K562 (cell line): Measurements from ENCODE around the gene TYSND1. TPM values are rescaled to one million over a fixed set of nuclear protein-coding genes. Genes with fewer than 3 reads are reported as not detected.

Experiments used
- ATAC-seq: fragments of 200-7000 bp; cut with Tn5 transposase; 3 replicates; pipeline ENCODE4 v1.9.1; 2020; ENCODE audit warnings: moderate library complexity
- BruUV-seq: library from RNA; stranded (reverse); fragments of 400-500 nt; replicated peaks from 2 replicates; lab custom pipeline; 2021; lab: Mats Ljungman, UMichigan
- CTCF ChIA-PET: fragments of 300-600 bp; formaldehyde crosslinking; extraction: SDS; loops from one replicate; lab custom pipeline; 2021; ENCODE audit warnings: low intra/inter-chr PET ratio; lab: Yijun Ruan, JAX
- POLR2A ChIA-PET: fragments of 300-600, 350-650 bp; sonication (Branson Sonifier 250); formaldehyde crosslinking; extraction: SDS; loops from one replicate; lab custom pipeline; 2021; ENCODE audit warnings: antibody characterized with exemption, inconsistent platforms; lab: Yijun Ruan, JAX
- DNase-seq, 4 experiments: peaks; one replicate each; pipeline versions ENCODE4 v3.0.0 to v3.0.0-alpha.2; 2011 to 2018; ENCODE audit warnings: low spot score in 3 of 4, mixed read lengths in 3 of 4; ENCODE audit errors: extremely low read depth in 1 of 4
- FAIRE-seq: peaks from 2 replicates; lab custom pipeline; 2011; peaks lifted over from hg19 to GRCh38; lab: Jason Lieb, UNC
- H2AFZ ChIP-seq: 2 replicates; pipeline ENCODE4 v1.6.0; 2011; ENCODE audit warnings: low read depth, low read length, control low read depth, inconsistent platforms
- H3K27ac ChIP-seq: fragments of 200-600 bp; 3 replicates; pipeline ENCODE4 v1.8.0; 2011; ENCODE audit warnings: low read depth, mild to moderate bottlenecking, control low read depth, inconsistent platforms, low read length, moderate library complexity, mixed read lengths; ENCODE audit errors: extremely low read depth
- H3K27me3 ChIP-seq, 2 experiments: fragments of 300-600 bp in 1 of 2; 2 replicates in 1 of 2; 3 replicates in 1 of 2; pipeline versions ENCODE4 v1.6.0 to v1.8.0; 2011; ENCODE audit warnings: inconsistent platforms in 2 of 2, low read length in 2 of 2, mild to moderate bottlenecking in 1 of 2, mixed read lengths in 1 of 2, moderate library complexity in 1 of 2; ENCODE audit not compliant: control insufficient read depth in 2 of 2, insufficient read depth in 2 of 2
- H3K36me3 ChIP-seq: fragments of 300-600 bp; 3 replicates; pipeline ENCODE4 v1.8.0; 2011; ENCODE audit warnings: mild to moderate bottlenecking, low read length, inconsistent platforms; ENCODE audit not compliant: control insufficient read depth, insufficient read depth
- H3K4me1 ChIP-seq, 2 experiments: fragments of 200-600 bp in 1 of 2; replicated peaks in 1 of 2; 2 replicates in 1 of 2; 3 replicates in 1 of 2; pipeline versions ENCODE4 v1.5.1 to v1.8.0; 2011; ENCODE audit warnings: inconsistent platforms in 2 of 2, low read length in 2 of 2, mild to moderate bottlenecking in 1 of 2, mixed read lengths in 1 of 2, moderate library complexity in 1 of 2; ENCODE audit not compliant: control insufficient read depth in 2 of 2, insufficient read depth in 2 of 2
- H3K4me2 ChIP-seq: 2 replicates; pipeline ENCODE4 v1.6.1; 2011; ENCODE audit warnings: low read length, control low read depth, inconsistent platforms, mixed read lengths; ENCODE audit not compliant: insufficient read depth
- H3K4me3 ChIP-seq: fragments of 200-600 bp; sonication (generic), shearing (Covaris generic); 2 replicates; pipeline ENCODE4 v1.5.1; 2016; ENCODE audit warnings: control low read depth, inconsistent platforms
- H3K79me2 ChIP-seq: fragments of 200-600 bp; 3 replicates; pipeline ENCODE4 v1.8.0; 2011; ENCODE audit warnings: low read length, inconsistent platforms; ENCODE audit not compliant: control insufficient read depth, insufficient read depth
- H3K9ac ChIP-seq, 2 experiments: 2 replicates each; pipeline versions ENCODE4 v1.6.0 to v1.6.1; 2011; ENCODE audit warnings: low read depth in 2 of 2, low read length in 2 of 2, control low read depth in 1 of 2, inconsistent platforms in 1 of 2, mild to moderate bottlenecking in 1 of 2, mixed read lengths in 1 of 2; ENCODE audit not compliant: insufficient read depth in 1 of 2
- H3K9me1 ChIP-seq: one replicate; pipeline ENCODE4 v1.6.0; 2011; ENCODE audit warnings: inconsistent platforms, mild to moderate bottlenecking, low read length, moderate library complexity; ENCODE audit not compliant: control insufficient read depth, insufficient read depth
- H3K9me3 ChIP-seq: replicated peaks from 2 replicates; pipeline ENCODE4 v1.5.1; 2011; ENCODE audit warnings: low read depth, low read length, inconsistent platforms; ENCODE audit not compliant: control insufficient read depth, insufficient read depth
- H4K20me1 ChIP-seq: replicated peaks from 2 replicates; pipeline ENCODE4 v1.6.1; 2011; ENCODE audit warnings: low read length, inconsistent platforms, mixed read lengths; ENCODE audit not compliant: control insufficient read depth, insufficient read depth
- HNRNPK ChIP-seq: fragments of 200-400 bp; formaldehyde crosslinking; IDR thresholded peaks from one replicate; pipeline ENCODE4 v1.6.1; 2018; ENCODE audit warnings: mild to moderate bottlenecking, low read depth, low read length; ENCODE audit not compliant: poor library complexity, severe bottlenecking
- KAT8 ChIP-seq: fragments of 450-650 bp; IDR thresholded peaks from 2 replicates; pipeline ENCODE4 v1.6.1; 2016; ENCODE audit warnings: low read depth, mild to moderate bottlenecking
- MLLT1 ChIP-seq, 2 experiments: fragments of 450-650 bp; IDR thresholded peaks; 2 replicates each; pipeline ENCODE4 v1.6.1; 2016
- POU5F1 ChIP-seq: fragments of 150-350 bp; IDR thresholded peaks from 2 replicates; pipeline ENCODE4 v1.6.1; 2014; ENCODE audit warnings: borderline replicate concordance, low read length, low read depth, mild to moderate bottlenecking; ENCODE audit not compliant: partially characterized antibody
- RBM25 ChIP-seq: fragments of 200-400 bp; formaldehyde crosslinking; IDR thresholded peaks from 2 replicates; pipeline ENCODE4 v1.6.1; 2018; ENCODE audit warnings: low read length, low read depth, moderate library complexity; ENCODE audit not compliant: severe bottlenecking
- ZKSCAN3 ChIP-seq: fragments of 250-450 bp; sonication (Bioruptor Pico); IDR thresholded peaks from 2 replicates; pipeline ENCODE4 v1.4.0; 2020
- ZNF778 ChIP-seq: fragments of 450-650 bp; formaldehyde crosslinking; IDR thresholded peaks from 2 replicates; pipeline ENCODE4 v1.4.0; 2020; ENCODE audit warnings: mild to moderate bottlenecking, moderate library complexity
- WGBS: fragments of 100-300 bp; shearing (Covaris generic); methylation state at CpG from one replicate; pipeline ENCODE4 v1.1.6; 2016; ENCODE audit warnings: low coverage, mixed read lengths; ENCODE audit not compliant: insufficient coverage; ENCODE audit errors: missing lambda C conversion rate; 5-methylcytosine and 5-hydroxymethylcytosine counted together
- in situ Hi-C: fragments of 300-500 bp; cut with MboI; formaldehyde crosslinking; loops from 4 replicates; pipeline ENCODE4 v1.15.0; 2018; ENCODE audit warnings: inconsistent platforms, mixed read lengths
- intact Hi-C: fragments of 100-400 bp; cut with micrococcal nuclease; formaldehyde crosslinking; loops from 2 replicates; pipeline ENCODE4 v1.14.2; 2022
- polyA plus RNA-seq, 8 experiments: library from polyadenylated mRNA; depleted of rRNA in 4 of 8; stranded (reverse) in 5 of 8; unstranded in 3 of 8; fragments of >200 nt; fragmentation: Nextera tagmentation in 2 of 8; fragmentation: Illumina TruSeq in 1 of 8; extraction: Ambion mirVana in 2 of 8; extraction: Trizol in 1 of 8; gene quantifications; 2 replicates each; pipeline versions ENCODE4 v1.2.1 to v1.2.3, GENCODE V29; 2011 to 2014; ENCODE audit warnings: inconsistent platforms in 1 of 8, missing spikeins in 1 of 8
- total RNA-seq, 7 experiments: library from RNA; depleted of rRNA in 6 of 7; stranded (reverse); fragments of >200 nt in 6 of 7; fragmentation: Illumina TruSeq in 2 of 7; extraction: Trizol in 2 of 7; gene quantifications; 2 replicates each; pipeline versions ENCODE4 v1.2.1 to v1.2.3, GENCODE V29; 2011 to 2021; ENCODE audit warnings: low replicate concordance in 1 of 7
- TF ChIP-seq, protein P1 (sequence below): fragments of 450-650 bp; IDR thresholded peaks from 2 replicates; pipeline ENCODE4 v1.6.1; 2018; ENCODE audit warnings: mild to moderate bottlenecking, low read depth; ENCODE audit not compliant: partially characterized antibody
- TF ChIP-seq, protein P2 (sequence below), 2 experiments: fragments of 450-650 bp; IDR thresholded peaks; 2 replicates each; pipeline ENCODE4 v1.6.1; 2016; ENCODE audit warnings: mild to moderate bottlenecking in 2 of 2, borderline replicate concordance in 1 of 2, low read depth in 1 of 2, moderate library complexity in 1 of 2

The TYSND1 gene
- total and polyA plus RNA-seq, 9 of the 15 experiments (the other 6 are each of a cell fraction or from before 2014, with no cell fraction given), result 0.60 to 2.0 (median 1.3) TPM

- no peak overlapping the region for H3K4me2 ChIP-seq
- DNase-seq (no peak), FAIRE-seq (no peak), ATAC-seq (no peak)
- peaks cover 2 to 10% of the 10 kb centered on the region in 2 experiments; a peak in 4 of 5 replicates for H3K4me1 ChIP-seq
- peaks cover 0 to 3% of the 10 kb centered on the region in 2 experiments for H3K27me3 ChIP-seq
- H3K79me2 ChIP-seq, result peaks cover 6% of the 10 kb centered on the region; the same call in 2 of the 3 replicates
- no peak overlapping the region for H2AFZ ChIP-seq
- in situ Hi-C loops (no loop called here), intact Hi-C loops (no loop called here)
- no peak overlapping the region for H3K9ac ChIP-seq
- H3K27ac ChIP-seq, result no peak overlapping the region
- H3K36me3 ChIP-seq, result no peaks in the 10 kb centered on the region
- CTCF ChIA-PET, result no interaction called here
- no peaks in the 10 kb centered on the region for H3K9me1 ChIP-seq
- H4K20me1 ChIP-seq, result no peaks in the 10 kb centered on the region
- peaks cover 3% of the 10 kb centered on the region; the same call in 1 of the 2 replicates for H3K9me3 ChIP-seq
- POLR2A ChIA-PET, result interaction anchor here (1.2 kb wide), 1 partner anchor 10 kb away, joined by 3 read pairs; no protein-coding TSS in a partner anchor
- 68% methylated on average over 3 of the region's 3 CpGs for WGBS
- BruUV-seq, result no TSS peak
- H3K4me3 ChIP-seq, result no peak overlapping the region
- TF ChIP-seq HNRNPK (no peak), MLLT1 (IDR thresholded peaks at IDR 0.05) (no peak), KAT8 (no peak), POU5F1 (no peak), ZNF778 (CRISPR knock-in tag) (no peak), RBM25 (no peak), ZKSCAN3 (no peak)
- TF ChIP-seq, protein P1, sequence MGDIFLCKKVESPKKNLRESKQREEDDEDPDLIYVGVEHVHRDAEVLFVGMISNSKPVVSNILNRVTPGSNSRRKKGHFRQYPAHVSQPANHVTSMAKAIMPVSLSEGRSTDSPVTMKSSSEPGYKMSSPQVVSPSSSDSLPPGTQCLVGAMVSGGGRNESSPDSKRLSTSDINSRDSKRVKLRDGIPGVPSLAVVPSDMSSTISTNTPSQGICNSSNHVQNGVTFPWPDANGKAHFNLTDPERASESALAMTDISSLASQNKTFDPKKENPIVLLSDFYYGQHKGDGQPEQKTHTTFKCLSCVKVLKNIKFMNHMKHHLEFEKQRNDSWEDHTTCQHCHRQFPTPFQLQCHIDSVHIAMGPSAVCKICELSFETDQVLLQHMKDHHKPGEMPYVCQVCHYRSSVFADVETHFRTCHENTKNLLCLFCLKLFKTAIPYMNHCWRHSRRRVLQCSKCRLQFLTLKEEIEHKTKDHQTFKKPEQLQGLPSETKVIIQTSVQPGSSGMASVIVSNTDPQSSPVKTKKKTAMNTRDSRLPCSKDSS, result no peak
- TF ChIP-seq, protein P2, sequence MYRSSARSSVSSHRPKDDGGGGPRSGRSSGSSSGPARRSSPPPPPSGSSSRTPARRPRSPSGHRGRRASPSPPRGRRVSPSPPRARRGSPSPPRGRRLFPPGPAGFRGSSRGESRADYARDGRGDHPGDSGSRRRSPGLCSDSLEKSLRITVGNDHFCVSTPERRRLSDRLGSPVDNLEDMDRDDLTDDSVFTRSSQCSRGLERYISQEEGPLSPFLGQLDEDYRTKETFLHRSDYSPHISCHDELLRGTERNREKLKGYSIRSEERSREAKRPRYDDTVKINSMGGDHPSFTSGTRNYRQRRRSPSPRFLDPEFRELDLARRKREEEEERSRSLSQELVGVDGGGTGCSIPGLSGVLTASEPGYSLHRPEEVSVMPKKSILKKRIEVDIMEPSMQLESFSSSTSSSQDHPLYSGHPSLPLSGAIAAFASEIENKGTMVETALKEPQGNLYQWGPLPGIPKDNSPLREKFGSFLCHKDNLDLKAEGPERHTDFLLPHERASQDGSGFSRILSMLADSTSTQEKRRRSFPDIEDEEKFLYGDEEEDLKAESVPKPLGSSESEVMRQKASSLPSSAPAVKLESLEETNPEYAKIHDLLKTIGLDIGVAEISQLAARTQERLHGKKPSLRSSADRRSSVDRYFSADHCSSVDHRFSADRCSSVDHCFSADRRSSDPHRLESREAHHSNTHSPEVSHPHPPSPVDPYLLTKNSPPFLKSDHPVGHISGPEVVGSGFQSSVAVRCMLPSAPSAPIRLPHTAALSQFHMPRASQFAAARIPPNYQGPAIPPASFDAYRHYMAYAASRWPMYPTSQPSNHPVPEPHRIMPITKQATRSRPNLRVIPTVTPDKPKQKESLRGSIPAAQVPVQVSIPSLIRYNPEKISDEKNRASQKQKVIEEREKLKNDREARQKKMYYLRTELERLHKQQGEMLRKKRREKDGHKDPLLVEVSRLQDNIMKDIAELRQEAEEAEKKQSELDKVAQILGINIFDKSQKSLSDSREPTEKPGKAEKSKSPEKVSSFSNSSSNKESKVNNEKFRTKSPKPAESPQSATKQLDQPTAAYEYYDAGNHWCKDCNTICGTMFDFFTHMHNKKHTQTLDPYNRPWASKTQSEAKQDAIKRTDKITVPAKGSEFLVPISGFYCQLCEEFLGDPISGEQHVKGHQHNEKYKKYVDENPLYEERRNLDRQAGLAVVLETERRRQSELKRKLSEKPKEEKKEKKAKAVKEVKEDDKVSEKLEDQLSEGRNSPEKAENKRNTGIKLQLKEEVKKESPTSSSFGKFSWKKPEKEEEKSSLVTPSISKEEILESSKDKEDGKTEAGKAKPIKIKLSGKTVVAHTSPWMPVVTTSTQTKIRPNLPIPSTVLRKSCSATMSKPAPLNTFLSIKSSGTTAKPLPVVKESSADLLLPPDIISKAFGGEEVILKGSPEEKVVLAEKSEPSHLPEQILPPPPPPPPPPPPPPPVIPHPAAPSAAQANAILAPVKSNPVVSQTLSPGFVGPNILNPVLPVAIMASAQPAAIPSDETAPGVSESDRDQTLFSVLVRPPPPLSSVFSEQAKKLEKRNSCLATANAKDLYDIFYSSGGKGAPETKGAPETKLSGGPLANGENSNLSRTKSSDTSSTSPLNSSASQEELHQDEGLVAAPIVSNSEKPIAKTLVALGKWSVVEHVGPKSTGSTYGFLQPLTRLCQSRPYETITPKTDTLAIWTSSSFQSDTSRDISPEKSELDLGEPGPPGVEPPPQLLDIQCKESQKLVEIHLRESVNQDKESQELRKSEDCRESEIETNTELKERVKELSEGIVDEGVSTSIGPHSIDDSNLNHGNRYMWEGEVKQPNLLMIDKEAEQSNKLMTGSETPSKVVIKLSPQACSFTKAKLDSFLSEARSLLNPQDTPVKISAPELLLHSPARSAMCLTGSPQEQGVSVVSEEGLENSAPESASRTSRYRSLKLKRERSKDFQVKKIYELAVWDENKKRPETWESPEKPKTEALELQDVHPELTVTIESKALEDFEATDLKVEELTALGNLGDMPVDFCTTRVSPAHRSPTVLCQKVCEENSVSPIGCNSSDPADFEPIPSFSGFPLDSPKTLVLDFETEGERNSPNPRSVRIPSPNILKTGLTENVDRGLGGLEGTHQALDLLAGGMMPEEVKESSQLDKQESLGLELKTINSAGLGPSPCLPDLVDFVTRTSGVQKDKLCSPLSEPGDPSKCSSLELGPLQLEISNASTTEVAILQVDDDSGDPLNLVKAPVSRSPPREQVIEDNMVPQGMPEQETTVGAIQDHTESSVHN (IDR thresholded peaks at IDR 0.05; ENCODE audit: borderline replicate concordance in 1 of 2, low read depth in 1 of 2), result no peak
Measured at GRCh38 chr10:70175516-70175915, 29.0 kb upstream of the TYSND1 start.
